Mesodermal cell (in vitro differentiated cells): ENCODE results near the gene CCT3. TPM values are rescaled to one million over a fixed set of nuclear protein-coding genes. Genes with fewer than 3 reads are reported as not detected.

Experiments
- H3K27ac ChIP-seq: 2 replicates; pipeline ENCODE4 v1.7.0; 2013; ENCODE audit warnings: mild to moderate bottlenecking, low read depth, low read length, moderate library complexity; ENCODE audit not compliant: severe bottlenecking
- H3K36me3 ChIP-seq: 2 replicates; pipeline ENCODE4 v1.7.1; 2013; ENCODE audit warnings: mild to moderate bottlenecking, low read length, moderate library complexity; ENCODE audit not compliant: control insufficient read depth, insufficient read depth
- H3K4me1 ChIP-seq: one replicate; pipeline ENCODE4 v1.7.1; 2013; ENCODE audit warnings: mild to moderate bottlenecking, low read length; ENCODE audit not compliant: insufficient read depth, control insufficient read depth, poor library complexity, severe bottlenecking
- H3K4me3 ChIP-seq: 2 replicates; pipeline ENCODE4 v1.7.0; 2013; ENCODE audit warnings: low read length, control low read depth, mild to moderate bottlenecking; ENCODE audit not compliant: insufficient read depth, poor library complexity, severe bottlenecking; ENCODE audit errors: extremely low read depth
- H3K9me3 ChIP-seq: 2 replicates; pipeline ENCODE4 v1.7.1; 2013; ENCODE audit warnings: mild to moderate bottlenecking, low read length, moderate library complexity; ENCODE audit not compliant: control insufficient read depth
- WGBS, 2 experiments: methylation state at CpG; one replicate each; pipeline ENCODE4 v1.1.5; 2013; ENCODE audit warnings: missing lambda C conversion rate in 2 of 2; ENCODE audit not compliant: insufficient coverage in 2 of 2; 5-methylcytosine and 5-hydroxymethylcytosine counted together
- polyA plus RNA-seq, 2 experiments: library from polyadenylated mRNA; stranded (reverse); fragments of 50-300 nt; gene quantifications; one replicate each; pipeline ENCODE4 v1.2.3, GENCODE V29; 2013

Gene CCT3
- 308 TPM for polyA plus RNA-seq (2013, experiment 1 of 2)
- 292 TPM for polyA plus RNA-seq (2013, experiment 2 of 2)

DNA sequence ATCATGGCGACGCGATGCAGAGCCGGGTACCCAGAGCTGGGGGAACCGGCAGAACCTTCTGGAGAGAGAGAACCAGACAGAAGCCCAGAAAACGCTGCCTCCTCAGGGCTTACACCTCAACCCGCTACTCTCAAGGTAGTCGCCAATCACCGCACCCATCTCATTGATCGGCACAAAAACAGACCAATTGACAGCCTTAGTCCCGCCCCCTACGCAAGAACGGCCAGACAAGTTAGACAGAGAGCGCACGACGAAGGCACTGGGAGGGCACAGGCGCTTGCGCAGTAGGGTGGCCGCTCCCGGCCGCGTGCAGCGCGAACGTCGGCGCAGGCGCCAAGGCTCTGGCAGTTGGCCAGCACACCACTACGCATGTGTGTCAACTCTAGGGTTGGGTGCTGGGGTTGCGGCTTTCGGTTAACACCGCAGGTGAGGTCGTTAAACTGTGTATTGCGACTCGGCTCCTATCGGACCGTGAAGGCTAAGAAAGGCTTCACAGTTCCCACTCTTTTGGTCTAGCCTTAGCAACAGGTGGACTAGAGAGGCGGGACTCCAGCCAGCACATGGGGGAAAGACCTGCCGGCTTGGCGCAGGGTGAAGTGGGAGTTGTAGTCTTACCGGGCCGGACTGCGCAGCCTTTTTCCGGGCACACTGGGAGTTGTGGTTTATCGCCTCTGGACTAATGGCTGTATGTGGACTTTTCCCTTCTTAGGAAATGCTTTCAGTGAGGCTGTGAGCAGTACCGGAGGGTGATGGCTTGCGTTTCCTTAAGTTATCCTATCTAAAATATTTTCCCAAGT lies at the start of gene CCT3, which contains the start of gene TSACC:
Gene CCT3, minus strand, starts transcription at position 113 of the 797 bp plus-strand sequence. Its CDS starts 108 bp downstream, at position 5.
Gene TSACC, plus strand, starts transcription at position 347 of the 797 bp plus-strand sequence. CDS start 1,232 bp downstream, outside the sequence.
- H3K4me3 ChIP-seq = peak within 1 kb of the TSS; percentile 97
- no peaks in the 10 kb centered on the region for H3K4me1 ChIP-seq
- H3K36me3 ChIP-seq = peaks cover 36% of the 10 kb centered on the region
- H3K9me3 ChIP-seq = no peaks in the 10 kb centered on the region
- peak within 1 kb of the TSS; percentile 64 for H3K27ac ChIP-seq
- WGBS, 2 experiments = 0% methylated on average over 37 to 42 of the region's 47 CpGs

DNA sequence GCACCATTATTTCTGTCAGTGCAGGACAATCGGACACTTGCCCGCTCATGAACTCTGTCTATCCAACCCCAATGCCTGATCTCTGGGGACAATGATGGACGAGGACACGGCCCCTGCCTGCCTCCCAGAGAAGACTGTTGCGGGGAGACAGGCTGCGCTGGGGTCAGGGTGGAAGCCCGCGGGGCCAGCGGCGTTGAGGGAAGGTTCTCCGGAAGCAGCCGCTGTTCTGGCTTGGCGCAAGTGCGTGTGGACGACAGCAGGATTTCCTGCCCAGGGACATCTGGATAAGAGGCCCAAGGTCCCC lies 49.7 kb upstream of the CCT3 start:
- WGBS, 2 experiments = 75 to 79% methylated on average over 10 to 15 of the region's 15 CpGs
- H3K9me3 ChIP-seq = no peaks in the 10 kb centered on the region
- H3K36me3 ChIP-seq = no peaks in the 10 kb centered on the region
- H3K4me1 ChIP-seq = peaks cover 37% of the 10 kb centered on the region
- H3K4me3 ChIP-seq = no peak overlapping the region
- H3K27ac ChIP-seq = no peak overlapping the region

DNA sequence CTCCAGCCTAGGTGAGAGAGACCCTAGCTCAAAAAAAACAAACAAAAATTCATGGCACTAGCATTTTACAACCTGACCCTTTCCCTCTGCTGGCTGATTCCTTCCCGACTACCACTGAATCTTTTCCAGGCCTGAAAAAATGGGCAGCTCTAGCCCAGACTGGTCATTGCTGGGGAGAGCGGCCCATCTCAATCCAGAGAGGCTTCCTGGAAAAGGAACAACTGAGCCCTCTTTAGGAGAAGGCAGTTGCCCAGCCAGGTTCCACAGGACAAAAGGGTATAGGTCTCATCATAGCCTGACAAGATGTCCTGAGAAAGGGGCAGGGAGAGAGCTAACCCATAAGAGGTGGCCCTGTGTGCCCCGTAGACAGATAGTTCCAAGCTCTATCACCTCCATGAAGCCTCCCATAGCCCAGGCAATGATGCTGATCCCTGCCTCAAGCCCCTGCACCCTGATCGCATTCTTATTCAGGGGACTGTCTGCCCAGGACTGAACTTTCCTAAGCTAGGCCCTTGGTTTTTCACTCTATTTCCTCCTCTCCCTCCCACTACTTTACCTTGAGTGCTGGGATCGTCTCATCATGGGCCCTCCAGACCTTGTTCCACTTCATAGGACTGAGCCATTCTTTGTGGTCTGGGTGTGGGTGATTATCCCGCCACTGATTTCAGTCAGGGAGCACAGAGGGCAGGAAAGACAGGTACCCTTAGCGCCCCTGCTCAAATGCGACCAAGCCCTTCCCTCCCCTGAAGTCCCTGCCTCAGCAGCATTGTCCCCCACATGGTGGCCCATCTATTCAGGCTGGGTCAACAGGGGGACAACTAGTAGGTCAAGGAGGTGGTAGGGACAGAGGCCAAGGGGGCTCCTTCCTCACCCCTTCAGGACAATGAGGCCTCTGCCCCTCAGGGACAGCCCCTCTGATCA lies 49.1 kb upstream of the CCT3 start:
- no peaks in the 10 kb centered on the region for H3K36me3 ChIP-seq
- H3K9me3 ChIP-seq = no peaks in the 10 kb centered on the region
- no peak overlapping the region for H3K27ac ChIP-seq
- H3K4me3 ChIP-seq = no peak overlapping the region
- H3K4me1 ChIP-seq = peaks cover 32% of the 10 kb centered on the region
- WGBS, 2 experiments = 96 to 97% methylated on average over 6 to 7 of the region's 8 CpGs

DNA sequence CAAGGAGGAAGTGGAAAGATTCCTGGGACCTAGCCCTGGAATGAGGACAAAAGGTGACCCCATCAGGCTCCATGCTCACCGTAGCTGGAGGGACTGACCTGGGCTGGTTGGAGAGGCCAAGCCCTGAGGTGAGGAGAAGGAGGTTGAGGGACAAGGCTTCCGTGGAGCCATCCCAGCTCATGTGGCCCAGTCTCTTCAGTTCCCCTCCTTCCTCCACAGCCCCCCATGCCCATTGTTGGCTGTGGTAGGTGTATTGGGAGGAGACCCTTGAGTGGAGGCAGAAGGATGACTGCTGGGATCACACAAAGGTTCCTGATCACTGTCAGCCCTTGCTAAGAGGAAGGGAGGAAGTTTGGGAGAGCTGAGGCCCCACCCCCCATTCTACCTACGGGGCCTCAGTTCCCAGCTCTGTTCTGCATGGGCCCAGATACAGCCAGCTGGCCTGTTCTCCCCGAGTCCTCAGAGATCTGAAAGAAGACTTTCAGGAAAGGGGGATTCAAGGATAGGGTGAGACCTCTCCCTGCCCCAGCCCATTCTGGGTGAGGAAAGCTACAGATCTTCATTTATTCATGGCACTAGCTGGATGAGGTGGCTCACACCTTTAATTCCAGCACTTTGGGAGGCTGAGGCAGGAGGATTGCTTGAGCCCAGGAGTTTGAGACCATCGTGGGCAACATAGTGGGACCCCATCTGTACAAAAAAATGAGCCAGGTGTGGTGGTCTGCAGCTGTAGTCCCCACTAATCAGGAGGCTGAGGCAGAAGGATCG lies 48.2 kb upstream of the CCT3 start:
- peaks cover 23% of the 10 kb centered on the region for H3K4me1 ChIP-seq
- H3K27ac ChIP-seq = no peak overlapping the region
- no peaks in the 10 kb centered on the region for H3K36me3 ChIP-seq
- WGBS, 2 experiments = 90 to 96% methylated on average over 2 to 3 of the region's 6 CpGs
- no peak overlapping the region for H3K4me3 ChIP-seq
- no peaks in the 10 kb centered on the region for H3K9me3 ChIP-seq

DNA sequence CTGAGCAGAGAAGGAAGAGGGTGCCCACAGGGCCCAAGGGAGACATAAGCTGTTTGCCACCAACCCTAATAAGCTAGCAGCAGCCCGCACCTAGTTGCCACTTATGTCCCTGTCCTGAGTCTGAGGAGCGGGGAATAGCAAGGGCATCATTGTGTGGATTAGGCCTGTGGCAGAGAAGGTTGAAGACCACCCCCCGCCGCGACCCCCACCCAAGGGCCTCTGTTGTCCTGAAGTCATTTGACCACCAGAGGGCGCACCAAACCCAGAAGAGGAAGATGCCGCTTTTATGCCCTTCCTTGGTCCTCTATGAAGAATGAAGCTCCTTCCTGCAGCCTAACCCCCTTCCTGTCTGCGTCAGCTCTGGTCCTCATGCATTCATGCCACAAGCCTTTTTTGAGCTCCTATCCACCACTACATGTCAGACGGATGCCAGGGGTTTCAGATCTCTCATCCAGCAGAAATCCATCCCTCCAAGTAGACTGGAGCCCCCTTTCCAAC lies 47.5 kb upstream of the CCT3 start:
- Histone ChIP-seq H3K9me3 (no peaks in the 10 kb centered on the region), H3K4me3 (no peak overlapping the region), H3K4me1 (peaks cover 21% of the 10 kb centered on the region), H3K27ac (no peak overlapping the region), H3K36me3 (no peaks in the 10 kb centered on the region)
- WGBS, 2 experiments = 13 to 23% methylated on average over 3 to 9 of the region's 9 CpGs

DNA sequence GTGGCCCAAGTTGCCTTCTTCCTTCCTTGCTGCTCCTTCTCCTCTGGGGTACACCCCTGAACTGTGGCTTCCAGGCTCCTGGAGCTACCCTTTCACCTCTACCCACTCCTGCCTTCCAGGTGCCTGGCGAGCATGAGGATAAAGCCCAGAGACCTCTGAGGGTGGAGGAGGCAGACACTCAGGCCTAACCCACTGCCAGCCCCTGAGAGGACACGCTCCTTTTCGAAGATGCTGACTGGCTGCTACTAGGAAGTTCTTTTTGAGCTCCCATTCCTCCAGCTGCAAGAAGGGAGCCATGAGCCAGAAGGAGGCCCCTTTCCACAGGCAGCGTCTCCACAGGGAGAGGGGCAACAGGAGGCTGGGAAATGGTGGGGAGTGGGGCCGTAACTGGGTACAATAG lies 46.6 kb upstream of the CCT3 start:
- 94 to 100% methylated on average over 4 of the region's 5 CpGs for WGBS, 2 experiments
- Histone ChIP-seq H3K4me1 (peaks cover 22% of the 10 kb centered on the region), H3K9me3 (no peaks in the 10 kb centered on the region), H3K27ac (no peak overlapping the region), H3K4me3 (no peak overlapping the region), H3K36me3 (no peaks in the 10 kb centered on the region)

DNA sequence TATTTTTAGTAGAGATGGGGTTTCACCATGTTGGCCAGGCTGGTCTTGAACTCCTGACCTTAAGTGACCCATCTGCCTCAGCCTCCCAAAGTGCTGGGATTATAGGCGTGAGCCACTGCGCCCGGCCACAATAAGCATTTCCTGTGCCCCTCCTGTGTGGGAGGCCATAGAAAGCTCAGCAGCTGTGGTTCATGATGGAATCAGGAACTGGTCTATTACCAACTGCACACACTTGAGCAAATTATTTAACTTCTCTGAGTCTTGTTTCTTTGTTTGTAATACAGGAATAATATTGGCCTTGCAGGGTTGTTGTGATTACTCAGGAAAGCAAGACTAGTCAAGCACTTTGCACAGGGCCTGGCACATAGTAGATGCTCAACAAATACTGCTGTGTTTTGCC lies 45.9 kb upstream of the CCT3 start:
- H3K27ac ChIP-seq = no peak overlapping the region
- no peaks in the 10 kb centered on the region for H3K36me3 ChIP-seq
- peaks cover 24% of the 10 kb centered on the region for H3K4me1 ChIP-seq
- WGBS, 2 experiments = 94 to 100% methylated on average over 3 of the region's 3 CpGs
- H3K9me3 ChIP-seq = no peaks in the 10 kb centered on the region
- no peak overlapping the region for H3K4me3 ChIP-seq

DNA sequence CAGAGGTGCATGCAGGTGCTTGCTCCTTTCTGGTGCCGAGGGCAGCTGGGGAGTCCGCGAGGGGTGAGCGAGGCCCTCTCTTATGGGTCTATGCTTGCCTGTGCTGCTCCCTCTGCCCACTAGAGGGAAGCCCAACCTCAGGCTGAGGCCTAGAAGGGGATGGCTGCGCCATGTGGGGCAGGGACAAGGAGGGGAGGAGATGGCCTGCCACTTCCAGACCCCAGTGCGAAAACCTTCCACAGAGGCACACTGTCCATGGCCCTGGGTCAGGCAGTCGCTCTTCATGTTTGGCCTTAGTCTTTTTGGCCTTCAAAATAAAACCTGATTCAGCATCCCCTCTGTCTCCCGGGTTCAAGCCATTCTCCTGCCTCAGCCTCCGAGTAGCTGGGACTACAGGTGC lies 44.9 kb upstream of the CCT3 start:
- no peaks in the 10 kb centered on the region for H3K36me3 ChIP-seq
- no peaks in the 10 kb centered on the region for H3K9me3 ChIP-seq
- H3K27ac ChIP-seq = no peak overlapping the region
- peaks cover 17% of the 10 kb centered on the region for H3K4me1 ChIP-seq
- H3K4me3 ChIP-seq = no peak overlapping the region
- WGBS, 2 experiments = 30 to 37% methylated on average over 6 to 8 of the region's 9 CpGs

DNA sequence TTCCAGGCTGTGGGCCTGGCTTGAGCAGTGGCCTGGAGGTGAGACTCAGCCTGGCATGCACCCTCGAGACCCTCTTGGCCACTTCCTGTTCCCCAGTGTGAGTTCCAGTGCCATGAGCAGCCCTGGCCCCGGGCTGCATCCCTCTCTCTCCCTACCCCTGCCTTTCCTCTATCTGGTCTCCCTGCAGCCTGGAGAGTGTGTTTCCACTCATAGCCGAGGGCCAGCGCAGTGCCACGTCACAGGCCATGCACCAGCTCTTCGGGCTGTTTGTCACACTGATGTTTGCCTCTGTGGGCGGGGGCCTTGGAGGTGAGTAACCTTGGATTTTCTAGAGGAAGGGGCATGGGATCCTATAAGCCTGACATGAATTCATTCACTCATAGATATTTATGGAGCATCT lies 44.5 kb upstream of the CCT3 start:
- 65 to 66% methylated on average over 5 to 7 of the region's 7 CpGs for WGBS, 2 experiments
- H3K4me3 ChIP-seq = no peak overlapping the region
- H3K9me3 ChIP-seq = no peaks in the 10 kb centered on the region
- peaks cover 14% of the 10 kb centered on the region for H3K4me1 ChIP-seq
- no peak overlapping the region for H3K27ac ChIP-seq
- no peaks in the 10 kb centered on the region for H3K36me3 ChIP-seq
